Measurements from ENCODE around the gene THBS2.
"Not testable (repeated sequence)": the region's sequence is repeated elsewhere in the genome, so short reads cannot be mapped to it uniquely, and the experiment has no call there.

- TF ChIP-seq, protein P1, sequence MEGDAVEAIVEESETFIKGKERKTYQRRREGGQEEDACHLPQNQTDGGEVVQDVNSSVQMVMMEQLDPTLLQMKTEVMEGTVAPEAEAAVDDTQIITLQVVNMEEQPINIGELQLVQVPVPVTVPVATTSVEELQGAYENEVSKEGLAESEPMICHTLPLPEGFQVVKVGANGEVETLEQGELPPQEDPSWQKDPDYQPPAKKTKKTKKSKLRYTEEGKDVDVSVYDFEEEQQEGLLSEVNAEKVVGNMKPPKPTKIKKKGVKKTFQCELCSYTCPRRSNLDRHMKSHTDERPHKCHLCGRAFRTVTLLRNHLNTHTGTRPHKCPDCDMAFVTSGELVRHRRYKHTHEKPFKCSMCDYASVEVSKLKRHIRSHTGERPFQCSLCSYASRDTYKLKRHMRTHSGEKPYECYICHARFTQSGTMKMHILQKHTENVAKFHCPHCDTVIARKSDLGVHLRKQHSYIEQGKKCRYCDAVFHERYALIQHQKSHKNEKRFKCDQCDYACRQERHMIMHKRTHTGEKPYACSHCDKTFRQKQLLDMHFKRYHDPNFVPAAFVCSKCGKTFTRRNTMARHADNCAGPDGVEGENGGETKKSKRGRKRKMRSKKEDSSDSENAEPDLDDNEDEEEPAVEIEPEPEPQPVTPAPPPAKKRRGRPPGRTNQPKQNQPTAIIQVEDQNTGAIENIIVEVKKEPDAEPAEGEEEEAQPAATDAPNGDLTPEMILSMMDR (IDR thresholded peaks at IDR 0.05): not testable (repeated sequence)
- TF ChIP-seq POLR2A (IDR thresholded peaks at IDR 0.05): not testable (repeated sequence)
Observed at GRCh38 chr6:169214789-169215188, 38.9 kb downstream of the THBS2 start.
